CD4-positive, alpha-beta T cell (primary cell): ENCODE data around the gene ICAM5. TPM values are rescaled to one million over a fixed set of nuclear protein-coding genes. Genes with fewer than 3 reads are reported as not detected.
A peak's percentile ranks its signal among the peaks of the same experiment; 100 is the strongest.

Source experiments
- ATAC-seq: fragments of 200-7000 bp; cut with Tn5 transposase; one replicate; pipeline ENCODE4 v1.10.0; 2022; ENCODE audit warnings: mild to moderate bottlenecking; ENCODE audit not compliant: poor library complexity
- CTCF ChIA-PET: fragments of 350-600 bp; sonication (Branson Sonifier 250); formaldehyde crosslinking; loops from one replicate; lab custom pipeline; 2021; ENCODE audit warnings: antibody characterized with exemption, inconsistent platforms; lab: Charles Lee
- POLR2A ChIA-PET: fragments of 350-600 bp; sonication (Branson Sonifier 250); formaldehyde crosslinking; loops from one replicate; lab custom pipeline; 2021; ENCODE audit warnings: antibody characterized with exemption, inconsistent platforms; lab: Charles Lee
- DNase-seq, 14 experiments: peaks; one replicate each; pipeline ENCODE4 v3.0.0-alpha.2; 2013 to 2020; ENCODE audit warnings: mixed read lengths in 2 of 14
- H3K27ac ChIP-seq, 2 donors: one replicate each; pipeline versions ENCODE4 v1.5.1 to v1.7.0; 2013; ENCODE audit warnings: low read length in 2 of 2, low read depth in 1 of 2, mild to moderate bottlenecking in 1 of 2
- H3K27me3 ChIP-seq, 2 experiments: 1 replicate in 1 of 2; 2 replicates in 1 of 2; pipeline versions ENCODE4 v1.6.1 to v1.7.0; 2013; ENCODE audit warnings: low read length in 2 of 2, control low read depth in 1 of 2, mild to moderate bottlenecking in 1 of 2, moderate library complexity in 1 of 2; ENCODE audit not compliant: insufficient read depth in 2 of 2, control insufficient read depth in 1 of 2
- H3K36me3 ChIP-seq: one replicate; pipeline ENCODE4 v1.6.1; 2013; ENCODE audit warnings: low read length, control low read depth; ENCODE audit not compliant: insufficient read depth
- H3K4me1 ChIP-seq: one replicate; pipeline ENCODE4 v1.6.1; 2013; ENCODE audit warnings: low read length, control low read depth; ENCODE audit not compliant: insufficient read depth
- H3K4me3 ChIP-seq: one replicate; pipeline ENCODE4 v1.5.1; 2013; ENCODE audit warnings: mild to moderate bottlenecking, low read length, moderate library complexity
- H3K9me3 ChIP-seq, 2 experiments: 1 replicate in 1 of 2; 2 replicates in 1 of 2; pipeline versions ENCODE4 v1.6.1 to v1.7.0; 2013; ENCODE audit warnings: low read length in 2 of 2, mild to moderate bottlenecking in 2 of 2, control low read depth in 1 of 2, moderate library complexity in 1 of 2; ENCODE audit not compliant: control insufficient read depth in 1 of 2, insufficient read depth in 1 of 2
- H3K27ac Mint-ChIP-seq: one replicate; pipeline ENCODE4 v1.8.0; 2020; ENCODE audit warnings: mixed read lengths
- H3K27me3 Mint-ChIP-seq: one replicate; pipeline ENCODE4 v1.8.0; 2021; ENCODE audit warnings: mixed read lengths
- H3K36me3 Mint-ChIP-seq: one replicate; pipeline ENCODE4 v1.8.0; 2021; ENCODE audit warnings: low read depth, mixed read lengths
- H3K4me1 Mint-ChIP-seq: one replicate; pipeline ENCODE4 v1.8.0; 2021; ENCODE audit warnings: low read depth, mixed read lengths
- H3K4me3 Mint-ChIP-seq: one replicate; pipeline ENCODE4 v1.8.0; 2020; ENCODE audit warnings: mild to moderate bottlenecking, mixed read lengths
- H3K9me3 Mint-ChIP-seq: one replicate; pipeline ENCODE4 v1.8.0; 2020; ENCODE audit warnings: mixed read lengths
- CTCF ChIP-seq: fragments of 200-600 bp; IDR thresholded peaks from one replicate; pipeline ENCODE4 v1.8.0; 2022; ENCODE audit warnings: antibody characterized with exemption, mild to moderate bottlenecking
- intact Hi-C, 2 experiments: fragments of 100-400 bp; cut with DNase I in 1 of 2; cut with micrococcal nuclease in 1 of 2; formaldehyde crosslinking; loops; one replicate each; pipeline versions ENCODE4 v1.15.1 to v1.9.0; 2023 to 2025; cut with DNase I, micrococcal nuclease
- total RNA-seq, 174 experiments: library from RNA in 2 of 174; stranded (reverse) in 2 of 174; gene quantifications; one replicate each; pipeline ENCODE4 v1.2.3 and lab custom pipeline; 2021 to 2026

The ICAM5 gene
- total RNA-seq, 2 experiments from 2014 or later, result not detected

- no peak overlapping the region for H3K27ac ChIP-seq
- Mint-ChIP-seq H3K27ac (peak overlapping the region; percentile 47), H3K4me3 (no peak overlapping the region), H3K4me1 (peaks cover 16% of the 10 kb centered on the region), H3K27me3 (no peaks in the 10 kb centered on the region), H3K36me3 (peaks cover 49% of the 10 kb centered on the region), H3K9me3 (no peaks in the 10 kb centered on the region)
- no peaks in the 10 kb centered on the region for H3K27me3 ChIP-seq
- ChIA-PET POLR2A (interaction anchor here (1.0 to 2.7 kb wide), 5 partner anchors 12 to 132 kb away, joined by 3 to 18 read pairs (median 8); partner anchors contain the start of genes ICAM1 and TYK2), CTCF (interaction anchor here (0.6 to 4.4 kb wide), 24 partner anchors 9 to 443 kb away, joined by 3 to 56 read pairs (median 4); partner anchors contain the start of genes CDC37, ICAM1, ICAM5 and OLFM2)
- H3K4me1 ChIP-seq, result peaks cover 20% of the 10 kb centered on the region
- ATAC-seq (peak; percentile 92), DNase-seq (peak; percentile 74 to 95 (median 82))
- H3K36me3 ChIP-seq, result peaks cover 39% of the 10 kb centered on the region
- intact Hi-C loops, result loop anchor here (2.0 to 10.0 kb wide), 2 partner anchors 129 to 425 kb away; partner anchors contain the start of gene PIN1 (in 1 of the 2)
- no peaks in the 10 kb centered on the region for H3K9me3 ChIP-seq
- H3K4me3 ChIP-seq, result no peak overlapping the region
- peak; percentile 56 for TF ChIP-seq CTCF
Measured at GRCh38 chr19:10259162-10259905, 30.4 kb upstream of the ICAM5 start.

GRCh38 chr19:10260141-10260584, 29.6 kb upstream of the ICAM5 start:
- Mint-ChIP-seq H3K9me3 (no peaks in the 10 kb centered on the region), H3K27ac (no peak overlapping the region), H3K4me1 (peaks cover 16% of the 10 kb centered on the region), H3K27me3 (no peaks in the 10 kb centered on the region), H3K36me3 (peaks cover 41% of the 10 kb centered on the region), H3K4me3 (no peak overlapping the region)
- peak in 4 of 14 experiments; percentile 12 to 54 (median 26) for DNase-seq
- no peak for TF ChIP-seq CTCF
- Histone ChIP-seq H3K4me1 (peaks cover 20% of the 10 kb centered on the region), H3K27ac (no peak overlapping the region), H3K36me3 (peaks cover 31% of the 10 kb centered on the region), H3K27me3 (no peaks in the 10 kb centered on the region), H3K9me3 (no peaks in the 10 kb centered on the region), H3K4me3 (no peak overlapping the region)
- ATAC-seq, result peak; percentile 21
- CTCF ChIA-PET, result interaction anchor here (0.6 to 4.4 kb wide), 9 partner anchors 9 to 442 kb away, joined by 3 to 56 read pairs (median 6); no protein-coding TSS in a partner anchor
- intact Hi-C loops, result no loop called here
- POLR2A ChIA-PET, result interaction anchor here (1.6 to 2.7 kb wide), 3 partner anchors 11 to 131 kb away, joined by 7 to 18 read pairs (median 10); partner anchors contain the start of genes ICAM1 and TYK2

GRCh38 chr19:10262771-10263170, 27.0 kb upstream of the ICAM5 start:
- ATAC-seq (no peak), DNase-seq (no peak)
- no peak for TF ChIP-seq CTCF
- H3K36me3 ChIP-seq, result peaks cover 10% of the 10 kb centered on the region
- Mint-ChIP-seq H3K4me3 (no peak overlapping the region), H3K27ac (no peak overlapping the region), H3K36me3 (peaks cover 15% of the 10 kb centered on the region), H3K4me1 (peaks cover 6% of the 10 kb centered on the region), H3K27me3 (no peaks in the 10 kb centered on the region), H3K9me3 (no peaks in the 10 kb centered on the region)
- POLR2A ChIA-PET, result no interaction called here
- CTCF ChIA-PET, result interaction anchor here (0.9 kb wide), 1 partner anchor 128 kb away, joined by 5 read pairs; no protein-coding TSS in a partner anchor
- H3K27ac ChIP-seq, result no peak overlapping the region
- intact Hi-C loops, result no loop called here
- H3K9me3 ChIP-seq, result no peaks in the 10 kb centered on the region
- H3K4me3 ChIP-seq, result no peak overlapping the region
- no peaks in the 10 kb centered on the region for H3K27me3 ChIP-seq
- H3K4me1 ChIP-seq, result peaks cover 20% of the 10 kb centered on the region
